Forelimb muscle (tissue), 1 donor: ENCODE data around the gene FRMD5. TPM values are rescaled to one million over a fixed set of nuclear protein-coding genes. Genes with fewer than 3 reads are reported as not detected.

Source experiments
- DNase-seq: peaks from one replicate; pipeline ENCODE4 v3.0.0-alpha.2; 2013; ENCODE audit warnings: low read depth
- polyA plus RNA-seq: library from polyadenylated mRNA; unstranded; fragments of 120-200 nt; gene quantifications from one replicate; pipeline ENCODE4 v1.2.1, GENCODE V29; 2013; ENCODE audit not compliant: insufficient read length

FRMD5 gene
- polyA plus RNA-seq, 1 donor = 0.42 TPM

- DNase-seq = no peak
Observed at GRCh38 chr15:43923553-43923952, 271.5 kb downstream of the FRMD5 start.

- no peak for DNase-seq
Observed at GRCh38 chr15:43922021-43922420, 273.1 kb downstream of the FRMD5 start.

DNA sequence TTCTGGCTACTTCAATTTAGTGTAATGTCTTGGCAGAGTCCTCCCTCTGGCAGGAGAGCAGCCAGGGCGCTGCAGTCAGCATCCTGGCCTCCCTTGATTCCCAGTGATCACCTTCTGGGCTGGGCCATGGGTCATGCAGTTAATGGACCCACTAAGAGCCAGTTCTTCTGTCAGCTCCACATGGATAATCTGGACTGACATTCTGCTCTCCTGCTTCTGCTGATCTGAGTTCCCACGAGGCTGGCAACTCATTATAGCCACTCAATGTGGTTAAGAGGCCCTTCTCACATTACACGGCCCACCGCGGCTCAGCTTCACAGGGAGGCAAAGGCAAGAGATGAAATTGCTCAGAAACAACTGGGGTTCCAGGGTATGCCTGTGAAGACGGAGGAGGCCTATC, 274.3 kb downstream of the FRMD5 start:
- no peak for DNase-seq

GRCh38 chr15:43920254-43920600, 274.8 kb downstream of the FRMD5 start:
- DNase-seq = no peak

DNA sequence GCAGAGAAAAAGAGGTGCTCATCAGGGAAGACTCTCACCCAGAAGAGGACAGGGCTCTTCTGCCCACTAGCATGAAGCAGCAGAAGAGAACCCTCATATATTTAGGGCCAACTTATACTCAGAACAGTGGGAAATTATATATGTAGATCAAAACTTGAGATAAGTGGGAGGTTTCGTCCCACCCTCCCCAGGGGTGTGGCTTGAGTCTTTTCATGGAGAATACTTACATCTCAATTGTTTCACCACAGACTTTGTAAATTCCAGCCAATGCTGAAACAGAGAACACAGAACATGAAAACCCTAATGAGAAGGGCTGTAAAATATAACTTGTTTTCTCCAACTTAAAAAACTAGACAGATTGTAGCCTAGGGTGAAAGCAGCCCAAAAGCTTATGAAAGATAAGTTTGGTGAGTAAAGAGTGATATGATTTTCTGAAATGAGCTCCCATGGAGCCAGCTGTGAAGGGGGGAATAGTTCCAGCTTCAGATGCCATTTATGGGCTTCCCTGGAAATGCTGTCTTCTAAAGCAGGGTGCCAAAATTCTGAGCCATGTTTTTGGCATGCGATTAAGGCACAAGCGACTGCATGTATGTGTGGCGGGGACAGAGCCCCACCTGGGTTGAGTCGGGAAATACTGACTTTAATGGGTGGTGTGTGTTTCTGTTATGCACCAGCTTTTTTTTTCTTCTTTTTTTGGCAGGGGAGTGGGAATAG, 275.4 kb downstream of the FRMD5 start:
- DNase-seq = no peak

- DNase-seq = no peak
Observed at GRCh38 chr15:43918717-43919116, 276.4 kb downstream of the FRMD5 start.

DNA sequence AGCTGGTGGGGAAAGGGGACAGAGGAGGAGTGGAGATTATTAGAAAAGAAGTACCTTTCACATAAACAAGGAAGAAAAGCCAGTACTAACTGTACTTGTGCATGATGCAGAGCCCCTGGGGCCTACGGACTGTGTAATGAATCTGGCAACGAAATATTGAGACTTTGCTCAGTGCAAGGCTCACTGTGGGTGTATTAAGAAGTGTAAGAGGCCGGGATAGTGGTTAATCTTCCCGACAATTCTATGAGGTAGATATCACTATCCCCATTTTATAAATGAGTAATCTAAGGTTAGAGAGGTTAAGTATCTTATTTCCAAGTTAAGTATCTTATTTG, 278.8 kb downstream of the FRMD5 start:
- DNase-seq = no peak

DNA sequence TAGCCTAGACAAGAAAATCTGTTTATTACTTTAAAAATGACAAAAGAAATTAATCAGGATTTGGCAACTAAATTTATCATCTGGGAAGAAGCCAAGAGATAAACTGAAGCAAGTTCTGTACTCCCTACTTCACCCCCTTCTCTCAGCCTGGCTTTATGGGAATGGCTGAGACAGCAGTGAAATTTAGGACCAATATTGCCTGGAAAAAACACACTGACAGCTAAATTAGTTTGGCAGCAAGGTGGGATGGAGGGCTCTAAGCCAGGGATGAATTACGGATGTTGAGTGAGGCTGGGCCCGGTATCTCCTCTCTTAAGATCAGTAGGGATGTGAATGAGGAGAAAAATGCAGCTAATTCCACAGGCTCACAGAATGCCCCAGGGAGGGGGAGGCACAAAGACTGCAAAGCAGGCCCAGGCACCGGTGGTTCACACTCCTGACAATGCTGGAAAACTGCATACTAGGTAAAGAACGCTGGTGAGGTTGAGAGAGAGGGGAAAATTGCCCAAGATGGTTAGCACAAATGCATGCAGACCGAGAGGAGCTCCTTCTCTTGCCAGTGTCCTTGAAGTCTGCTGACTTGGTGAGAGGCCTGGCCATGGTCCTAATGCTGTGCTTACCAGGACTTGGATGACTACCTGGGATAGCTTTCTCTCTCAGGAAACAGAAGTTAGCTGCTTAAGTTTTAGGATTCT, 279.3 kb downstream of the FRMD5 start:
- no peak for DNase-seq

DNA sequence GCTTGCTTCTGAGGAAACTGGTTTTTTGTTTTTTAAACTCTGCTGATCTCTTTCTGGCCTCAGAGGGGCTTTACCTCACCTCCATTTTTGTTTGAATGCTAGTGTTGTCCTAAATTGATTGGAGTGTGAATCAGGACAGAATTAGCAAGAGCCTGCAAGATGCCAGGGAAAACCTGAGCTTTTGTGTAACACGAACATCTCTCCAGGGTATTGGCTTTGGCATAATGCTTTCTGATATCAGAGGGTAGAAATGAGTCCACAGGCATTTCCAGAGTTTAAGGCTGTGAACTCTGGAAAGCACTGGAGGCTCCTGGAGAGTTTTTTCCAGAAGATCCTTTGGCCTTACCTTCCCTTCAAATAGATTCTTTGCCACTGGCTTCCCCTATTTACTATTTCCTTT, 281.1 kb downstream of the FRMD5 start:
- DNase-seq = no peak

GRCh38 chr15:43913026-43913780, 281.9 kb downstream of the FRMD5 start:
- DNase-seq = no peak

GRCh38 chr15:43912208-43912607, 282.9 kb downstream of the FRMD5 start:
- DNase-seq = no peak

DNA sequence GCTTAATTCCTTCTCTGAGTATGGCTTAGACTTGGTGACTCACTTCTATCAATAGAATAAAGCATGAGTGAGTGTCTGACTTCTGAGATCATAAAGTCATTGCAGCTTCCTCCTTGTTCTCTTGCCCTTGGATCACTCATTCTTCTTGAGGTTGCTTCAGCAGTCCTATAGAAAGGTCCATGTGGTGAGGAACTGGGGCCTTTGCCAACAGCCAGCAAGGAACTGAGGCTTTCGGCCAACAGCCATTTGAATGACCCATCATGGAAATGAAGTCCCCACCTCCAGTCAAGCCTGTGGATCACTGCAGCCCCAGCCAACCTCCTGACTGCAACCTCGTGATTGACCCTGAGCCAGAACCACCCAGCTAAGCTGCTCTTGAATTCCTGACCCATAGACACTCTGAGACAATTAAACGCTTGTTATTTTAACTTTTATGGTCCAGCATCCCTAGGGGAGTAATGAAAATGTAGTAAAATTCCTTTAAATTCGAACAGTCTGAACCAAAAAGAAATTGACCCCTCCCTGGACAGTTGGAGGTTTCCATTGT, 283.8 kb downstream of the FRMD5 start:
- DNase-seq = no peak

GRCh38 chr15:43908516-43909050, 286.5 kb downstream of the FRMD5 start:
- no peak for DNase-seq

DNA sequence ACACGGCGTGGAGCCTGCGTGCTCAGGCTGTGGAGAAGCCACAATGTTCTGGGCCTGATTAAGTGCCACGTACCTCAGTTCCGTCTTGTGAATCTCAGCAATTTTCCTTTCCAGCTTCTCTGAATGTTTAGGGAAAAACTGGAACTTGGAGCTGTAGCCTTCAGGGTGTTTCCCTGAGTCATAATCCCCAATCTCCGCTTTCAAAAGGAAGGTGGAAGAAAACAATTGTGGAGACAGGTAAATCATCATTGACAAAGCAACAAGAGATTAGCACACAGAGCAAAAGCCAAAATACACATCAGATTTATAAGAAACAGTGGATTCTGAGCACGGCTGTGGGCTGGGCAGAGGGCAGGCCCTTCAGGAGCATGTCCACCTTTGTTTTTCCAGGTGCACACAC, 289.3 kb downstream of the FRMD5 start:
- no peak for DNase-seq

- no peak for DNase-seq
Observed at GRCh38 chr15:43903864-43904290, 291.2 kb downstream of the FRMD5 start.

DNA sequence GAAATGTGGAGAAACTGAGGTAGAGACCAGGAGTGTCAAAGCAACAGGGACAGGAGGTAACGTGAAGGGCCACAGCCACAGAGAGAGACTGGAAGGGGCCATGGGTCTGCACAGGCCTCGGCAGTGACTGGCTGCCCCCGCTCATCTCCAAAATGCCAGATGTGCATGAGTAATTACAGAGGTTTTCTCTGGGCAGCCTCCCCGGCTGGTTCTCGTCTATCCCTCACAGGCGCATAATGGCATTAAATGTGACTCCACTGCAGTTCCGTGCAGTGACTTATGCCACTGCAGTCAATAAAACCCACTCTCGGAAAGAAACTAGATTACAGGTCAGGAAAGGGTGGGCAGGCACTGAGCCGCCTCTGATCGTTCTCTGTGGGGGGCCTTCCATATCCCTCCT, 293.6 kb downstream of the FRMD5 start:
- DNase-seq = no peak

- DNase-seq = no peak
Observed at GRCh38 chr15:43900996-43901395, 294.1 kb downstream of the FRMD5 start.

GRCh38 chr15:43899928-43900327, 295.1 kb downstream of the FRMD5 start:
- DNase-seq = no peak

DNA sequence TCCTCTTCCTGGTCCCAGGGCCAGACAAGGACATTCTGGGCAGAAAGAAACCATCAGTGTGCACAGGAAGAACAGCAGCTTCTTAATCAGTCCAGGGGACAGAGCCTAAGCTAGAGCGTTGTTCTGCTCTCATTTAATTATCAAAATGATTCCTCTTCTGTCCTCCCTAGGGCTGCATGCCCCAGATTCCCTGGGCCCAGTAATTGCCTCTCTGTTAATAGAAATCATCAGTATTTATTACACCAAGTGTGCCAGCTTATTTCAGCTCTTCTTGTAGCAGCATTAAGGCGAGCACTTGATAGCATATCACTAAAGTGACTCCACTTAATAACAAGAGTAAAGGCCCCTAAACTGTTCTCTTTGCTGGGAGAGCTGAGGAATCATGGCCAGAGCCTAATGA, 296.2 kb downstream of the FRMD5 start:
- DNase-seq = no peak

DNA sequence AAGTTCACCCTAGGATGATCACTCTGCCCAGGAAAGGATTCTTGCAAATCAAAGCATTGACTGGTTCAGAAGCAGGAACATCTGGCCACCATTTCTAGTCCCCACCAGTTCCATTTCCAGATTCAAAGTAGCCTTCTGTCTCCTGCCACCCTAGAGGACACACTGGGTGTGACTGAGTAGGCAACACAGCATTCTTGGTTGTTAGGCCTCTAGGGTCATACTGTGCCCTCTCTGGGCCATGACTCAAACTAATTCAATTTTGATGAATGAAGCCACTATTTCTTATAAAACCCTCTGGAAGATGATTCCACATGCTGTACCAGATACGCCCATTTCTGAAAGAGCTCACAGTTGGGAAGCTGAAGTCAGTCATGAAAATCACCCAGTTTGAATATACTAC, 298.5 kb downstream of the FRMD5 start:
- no peak for DNase-seq

DNA sequence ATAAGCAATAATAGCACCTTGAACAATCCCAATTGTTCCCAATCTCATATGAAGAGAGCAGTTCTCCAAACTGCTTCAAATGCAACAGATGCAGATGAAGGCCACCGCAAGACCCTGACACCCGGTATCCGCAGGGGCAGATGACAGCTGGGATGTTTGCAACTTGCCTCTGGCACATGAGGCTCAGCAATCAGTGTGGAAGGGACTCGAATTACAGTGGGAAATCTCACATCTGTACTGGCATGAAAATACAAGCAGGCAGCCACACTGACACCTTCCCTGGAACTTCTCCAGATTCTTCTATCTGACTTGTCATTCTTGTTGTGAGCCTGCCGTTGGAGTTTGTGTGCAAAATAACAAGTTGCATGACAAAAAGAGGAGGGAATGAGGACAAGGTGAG, 299.5 kb downstream of the FRMD5 start:
- no peak for DNase-seq

- DNase-seq = no peak
Observed at GRCh38 chr15:43893956-43894355, 301.1 kb downstream of the FRMD5 start.
